NCI-H524 (cell line): ENCODE results near the gene CALN1.
"Not testable (repeated sequence)": the region's sequence is repeated elsewhere in the genome, so short reads cannot be mapped to it uniquely, and the experiment has no call there.

Source experiments
- DNase-seq, 2 experiments: peaks; one replicate each; lab custom pipeline; 2025; lab: John Stamatoyannopoulos, UW

The CALN1 gene

GRCh38 chr7:71868797-71869196 lies 543.3 kb downstream of the CALN1 start:
- no peak for DNase-seq

GRCh38 chr7:71867626-71868025 lies 544.5 kb downstream of the CALN1 start:
- DNase-seq = no peak

GRCh38 chr7:71865172-71865571 lies 547.0 kb downstream of the CALN1 start:
- DNase-seq = no peak

DNA sequence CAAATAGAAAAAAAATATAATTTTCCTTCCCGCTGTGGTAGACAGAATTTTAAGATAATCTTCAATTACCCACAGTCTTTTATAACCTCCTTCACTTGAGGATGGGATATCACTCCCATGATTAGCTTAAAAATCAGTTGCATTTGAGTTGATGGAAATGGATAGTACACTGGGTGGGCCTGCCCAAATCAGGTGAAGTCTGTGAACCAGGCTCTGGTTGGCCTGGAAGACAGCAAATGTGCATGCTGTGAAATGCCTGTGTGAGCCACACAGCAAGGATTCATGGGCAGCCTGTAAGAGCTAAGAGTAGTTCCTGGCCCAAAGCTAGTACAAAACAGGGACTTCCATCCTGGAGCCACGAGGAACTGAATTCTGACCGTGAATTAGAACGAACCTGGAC lies 548.0 kb downstream of the CALN1 start:
- DNase-seq = no peak

DNA sequence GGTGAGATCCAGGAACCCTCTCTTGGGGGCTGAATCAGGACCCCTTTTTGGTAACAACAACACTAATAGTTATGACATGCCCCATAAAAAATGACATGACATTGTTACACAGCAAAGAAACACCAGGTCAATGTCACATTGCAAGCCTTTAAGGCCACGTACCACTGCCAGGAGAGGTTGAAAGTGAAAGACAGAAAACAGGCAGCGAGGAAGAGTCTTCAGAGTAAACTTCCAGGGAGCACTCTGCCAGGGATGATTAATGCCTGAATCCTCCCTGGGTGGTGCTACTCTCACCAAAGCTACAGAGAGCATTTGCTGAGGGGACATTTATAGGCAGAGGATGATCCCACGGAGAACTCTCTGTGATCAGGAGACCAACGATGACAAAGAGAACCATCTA lies 551.6 kb downstream of the CALN1 start:
- no peak for DNase-seq

DNA sequence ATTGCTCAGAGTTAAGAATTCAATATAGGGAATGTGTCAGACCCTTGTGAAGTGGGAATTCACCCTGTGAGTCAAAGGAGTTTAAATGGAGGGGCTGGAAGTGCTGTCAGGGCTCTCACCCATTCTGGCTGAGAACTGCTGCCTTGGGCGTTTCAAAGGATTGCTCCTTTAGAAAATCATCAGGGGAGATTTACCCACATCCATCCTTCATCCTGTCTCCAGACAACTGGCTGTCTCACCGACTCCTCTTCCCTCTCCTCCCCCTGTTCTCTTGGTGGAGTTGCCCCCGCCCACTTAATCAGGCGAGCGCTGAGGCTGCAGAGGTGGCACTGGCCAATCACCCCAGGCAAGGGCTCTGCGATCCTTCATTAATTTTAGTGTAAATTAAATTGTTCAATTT lies 554.8 kb downstream of the CALN1 start:
- DNase-seq = no peak

- DNase-seq = no peak
Observed at GRCh38 chr7:71854546-71855397, 557.4 kb downstream of the CALN1 start.

DNA sequence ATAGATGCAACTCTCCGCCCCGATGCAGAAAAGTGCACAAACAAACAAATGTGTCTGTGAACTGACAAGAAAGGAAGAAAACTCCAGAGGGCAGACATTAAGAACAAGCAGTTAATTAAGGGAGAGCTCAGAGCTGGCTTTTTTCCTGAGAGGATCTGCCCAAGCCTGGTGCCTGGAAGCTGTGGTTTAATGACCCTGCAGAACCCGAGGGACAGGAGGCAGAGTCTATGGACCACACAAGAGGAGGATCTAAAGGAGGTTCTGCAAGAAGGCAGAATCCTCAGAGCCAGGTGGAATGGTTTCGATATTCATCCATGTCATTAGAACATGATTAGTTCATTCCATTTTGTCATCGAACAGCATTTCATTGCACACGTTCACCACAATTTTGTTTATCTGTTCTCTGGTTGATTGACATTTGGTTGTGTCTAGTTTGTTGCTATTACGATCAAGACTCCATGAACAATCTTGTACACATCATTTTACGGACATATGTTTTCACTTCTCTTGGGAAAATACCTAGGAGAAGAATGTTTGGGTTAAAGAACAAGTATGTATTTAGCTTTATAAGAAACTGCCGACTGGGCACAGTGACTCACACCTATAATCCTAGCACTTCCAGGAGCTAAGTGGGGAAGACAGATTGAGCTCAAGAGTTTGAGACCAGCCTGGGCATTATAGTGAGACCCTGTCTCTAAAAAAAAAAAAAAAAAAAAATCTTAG lies 560.2 kb downstream of the CALN1 start:
- DNase-seq = no peak

GRCh38 chr7:71846160-71846559 lies 566.0 kb downstream of the CALN1 start:
- no peak for DNase-seq

- DNase-seq = peak in 1 of 2 experiments; percentile 16
Observed at GRCh38 chr7:71843676-71844075, 568.5 kb downstream of the CALN1 start.

DNA sequence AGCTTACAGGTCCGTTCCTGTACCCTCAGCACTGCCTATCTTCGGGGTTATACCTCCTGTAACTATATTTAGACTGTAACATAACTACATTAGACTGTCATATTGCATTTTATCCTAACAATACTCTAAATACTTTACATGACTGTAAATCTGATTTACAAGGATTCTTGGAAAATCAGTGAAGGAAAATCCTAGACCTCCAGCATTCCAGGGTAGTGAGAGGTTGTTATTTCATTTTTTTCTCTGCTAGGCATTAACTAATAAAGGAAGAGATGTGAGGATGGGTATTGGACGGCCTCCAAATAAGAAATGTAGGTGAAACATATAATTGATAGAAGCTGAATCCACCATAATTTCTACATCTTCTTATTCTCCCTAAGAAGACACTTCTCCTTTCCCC lies 569.4 kb downstream of the CALN1 start:
- DNase-seq = no peak

- no peak for DNase-seq
Observed at GRCh38 chr7:71842381-71842780, 569.8 kb downstream of the CALN1 start.

DNA sequence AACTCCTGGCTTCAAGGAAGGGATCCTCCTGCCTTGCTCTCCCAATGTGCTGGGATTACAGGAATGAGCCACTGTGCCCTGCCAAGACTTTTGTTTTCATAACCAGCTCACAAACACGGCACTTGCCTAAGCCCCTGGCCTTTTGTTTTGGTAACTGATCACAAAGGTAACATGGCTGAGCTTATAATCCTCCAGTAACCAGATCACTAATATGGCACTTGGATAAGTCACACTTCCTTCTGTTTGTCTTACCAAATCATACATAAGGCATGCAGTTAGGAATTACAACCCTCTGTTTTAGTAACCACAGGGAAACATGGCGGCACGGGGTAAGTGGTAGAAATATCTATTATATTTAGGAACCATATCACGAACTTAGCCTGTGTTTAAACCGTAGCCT lies 577.1 kb downstream of the CALN1 start:
- no peak for DNase-seq

DNA sequence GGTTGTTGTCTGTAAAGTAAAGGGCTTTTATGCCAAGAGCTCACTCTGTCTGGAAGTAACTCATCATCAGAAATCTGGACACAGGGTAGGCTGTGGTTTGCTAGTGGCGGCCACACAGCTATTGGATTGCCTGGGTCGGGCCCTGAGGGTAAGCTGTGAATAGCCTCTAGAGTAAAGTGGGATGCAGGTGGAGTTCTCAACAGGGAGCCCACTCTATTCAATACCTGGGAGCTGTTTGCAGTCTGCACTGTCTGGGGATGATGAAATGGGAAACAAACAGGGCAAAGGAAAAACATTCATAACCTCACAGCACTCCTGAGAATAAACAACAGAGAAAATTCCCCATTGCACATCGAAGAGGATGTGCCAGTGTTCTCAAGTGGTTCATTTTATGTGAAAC lies 582.6 kb downstream of the CALN1 start:
- no peak for DNase-seq

GRCh38 chr7:71828361-71828760 lies 583.8 kb downstream of the CALN1 start:
- DNase-seq = no peak

- no peak for DNase-seq
Observed at GRCh38 chr7:71826141-71826540, 586.0 kb downstream of the CALN1 start.

- DNase-seq = no peak
Observed at GRCh38 chr7:71824006-71824760, 588.0 kb downstream of the CALN1 start.

- not testable (repeated sequence) for DNase-seq
Observed at GRCh38 chr7:71822406-71822805, 589.7 kb downstream of the CALN1 start.

DNA sequence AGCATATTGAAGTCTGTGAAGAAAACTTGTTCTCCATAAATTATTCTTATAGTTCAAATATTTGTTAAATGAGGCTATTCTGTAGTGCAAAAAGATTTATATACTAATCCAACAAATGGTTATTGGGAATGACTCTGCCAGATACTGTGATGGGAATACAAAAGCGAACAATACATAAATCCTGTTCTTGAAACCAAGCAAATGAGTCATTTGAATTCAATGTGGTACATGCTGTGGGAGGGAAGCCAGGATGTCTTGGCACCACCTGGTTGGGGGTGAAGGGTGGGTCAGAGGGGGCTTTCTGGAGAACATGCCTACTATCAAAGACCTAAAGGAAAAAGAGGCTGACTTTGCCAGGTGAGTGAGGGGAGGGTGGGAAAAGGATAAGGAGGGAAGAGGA lies 594.2 kb downstream of the CALN1 start:
- no peak for DNase-seq

DNA sequence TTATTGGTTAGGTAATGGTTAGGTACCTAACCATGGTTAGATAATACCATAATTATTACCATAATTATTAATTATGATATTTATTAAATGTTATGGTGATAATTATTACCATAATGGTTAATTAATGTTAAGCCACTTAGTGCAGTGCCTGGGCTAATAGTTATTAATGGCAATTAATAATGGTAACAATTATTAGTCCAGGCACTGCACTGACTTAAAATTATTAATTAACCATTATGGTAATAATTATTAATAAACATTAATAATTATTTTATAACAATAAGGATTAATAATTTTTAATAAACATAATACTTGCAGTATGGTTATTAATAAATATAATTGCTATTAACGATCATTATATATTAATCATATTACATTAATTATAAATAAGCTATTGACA lies 604.0 kb downstream of the CALN1 start:
- no peak for DNase-seq

GRCh38 chr7:71804256-71804655 lies 607.9 kb downstream of the CALN1 start:
- DNase-seq = no peak

GRCh38 chr7:71801976-71802375 lies 610.2 kb downstream of the CALN1 start:
- no peak for DNase-seq

- DNase-seq = no peak
Observed at GRCh38 chr7:71800321-71800720, 611.8 kb downstream of the CALN1 start.
